ENCODE measurements around the gene IMMP2L.

The IMMP2L gene

GRCh38 chr7:110867771-110868170 lies 694.5 kb downstream of the IMMP2L start:
- no peak for DNase-seq (ENCODE audit: low read depth)

- no peak for DNase-seq (ENCODE audit: low read depth)
These were observed 699.0 kb downstream of the IMMP2L start for GRCh38 chr7:110863258-110863657.

GRCh38 chr7:110861163-110861562 lies 701.1 kb downstream of the IMMP2L start:
- DNase-seq (ENCODE audit: low read depth): no peak

GRCh38 chr7:110857106-110857505 lies 705.2 kb downstream of the IMMP2L start:
- no peak for DNase-seq (ENCODE audit: low read depth)

- DNase-seq (ENCODE audit: low read depth): peak; percentile 28
These were observed 705.6 kb downstream of the IMMP2L start for GRCh38 chr7:110856704-110857103.

- no peak for DNase-seq (ENCODE audit: low read depth)
These were observed 707.6 kb downstream of the IMMP2L start for GRCh38 chr7:110854651-110855050.

GRCh38 chr7:110854166-110854565 lies 708.1 kb downstream of the IMMP2L start:
- no peak for DNase-seq (ENCODE audit: low read depth)

- no peak for DNase-seq (ENCODE audit: low read depth)
These were observed 709.0 kb downstream of the IMMP2L start for GRCh38 chr7:110853263-110853662.

GRCh38 chr7:110852156-110852940 lies 709.9 kb downstream of the IMMP2L start:
- DNase-seq (ENCODE audit: low read depth): no peak

GRCh38 chr7:110850224-110850623 lies 712.1 kb downstream of the IMMP2L start:
- DNase-seq (ENCODE audit: low read depth): no peak

GRCh38 chr7:110842796-110843195 lies 719.5 kb downstream of the IMMP2L start:
- no peak for DNase-seq (ENCODE audit: low read depth)

- DNase-seq (ENCODE audit: low read depth): no peak
These were observed 720.3 kb downstream of the IMMP2L start for GRCh38 chr7:110841840-110842545.

- peak; percentile 29 for DNase-seq (ENCODE audit: low read depth)
These were observed 722.4 kb downstream of the IMMP2L start for GRCh38 chr7:110839866-110840265.

- DNase-seq (ENCODE audit: low read depth): no peak
These were observed 726.4 kb downstream of the IMMP2L start for GRCh38 chr7:110835849-110836248.

GRCh38 chr7:110835218-110835617 lies 727.1 kb downstream of the IMMP2L start:
- DNase-seq (ENCODE audit: low read depth): peak; percentile 4

- DNase-seq (ENCODE audit: low read depth): no peak
These were observed 730.9 kb downstream of the IMMP2L start for GRCh38 chr7:110831419-110831818.

- DNase-seq (ENCODE audit: low read depth): no peak
These were observed 731.5 kb downstream of the IMMP2L start for GRCh38 chr7:110830778-110831177.

GRCh38 chr7:110827936-110828335 lies 734.4 kb downstream of the IMMP2L start:
- DNase-seq (ENCODE audit: low read depth): no peak

GRCh38 chr7:110827287-110827855 lies 734.9 kb downstream of the IMMP2L start:
- no peak for DNase-seq (ENCODE audit: low read depth)

- no peak for DNase-seq (ENCODE audit: low read depth)
These were observed 748.3 kb downstream of the IMMP2L start for GRCh38 chr7:110813986-110814385.

- no peak for DNase-seq (ENCODE audit: low read depth)
These were observed 752.5 kb downstream of the IMMP2L start for GRCh38 chr7:110809832-110810231.

- no peak for DNase-seq (ENCODE audit: low read depth)
These were observed 753.9 kb downstream of the IMMP2L start for GRCh38 chr7:110808361-110808760.

GRCh38 chr7:110804501-110804900 lies 757.8 kb downstream of the IMMP2L start:
- no peak for DNase-seq (ENCODE audit: low read depth)
